Panc1 (cell line): ENCODE results near the gene PLA2G2E. TPM values are rescaled to one million over a fixed set of nuclear protein-coding genes. Genes with fewer than 3 reads are reported as not detected.

Experiments
- ATAC-seq: fragments of 200-7000 bp; cut with Tn5 transposase; 2 replicates; pipeline ENCODE4 v1.9.1; 2020; ENCODE audit warnings: mild to moderate bottlenecking, moderate library complexity
- BruUV-seq: library from RNA; stranded (reverse); fragments of 400-500 nt; replicated peaks from 2 replicates; lab custom pipeline; 2021; lab: Mats Ljungman, UMichigan
- CTCF ChIA-PET: fragments of 300-600 bp; sonication (Branson Sonifier 250); formaldehyde crosslinking; loops from one replicate; lab custom pipeline; 2022; ENCODE audit warnings: antibody characterized with exemption; lab: Charles Lee
- POLR2A ChIA-PET: fragments of 300-600 bp; sonication (Branson Sonifier 250); formaldehyde crosslinking; loops from one replicate; lab custom pipeline; 2022; ENCODE audit warnings: antibody characterized with exemption; lab: Charles Lee
- DNase-seq: peaks from one replicate; pipeline ENCODE4 v3.0.0-alpha.2; 2010; ENCODE audit warnings: low read depth, low spot score
- H3K27ac ChIP-seq: 2 replicates; pipeline ENCODE4 v1.5.1; 2011; ENCODE audit warnings: mild to moderate bottlenecking, low read length, inconsistent platforms
- H3K27me3 ChIP-seq: fragments of 200-500 bp; sonication (Bioruptor generic); 2 replicates; pipeline ENCODE4 v1.6.0; 2014; ENCODE audit warnings: low read length, inconsistent platforms; ENCODE audit not compliant: control insufficient read depth, insufficient read depth
- H3K36me3 ChIP-seq: fragments of 200-500 bp; sonication (Bioruptor generic); 2 replicates; pipeline ENCODE4 v1.5.1; 2014; ENCODE audit warnings: inconsistent platforms, mild to moderate bottlenecking, low read length, moderate library complexity; ENCODE audit not compliant: control insufficient read depth, insufficient read depth
- H3K4me1 ChIP-seq: 2 replicates; pipeline ENCODE4 v1.5.1; 2011; ENCODE audit warnings: inconsistent platforms, mild to moderate bottlenecking, low read length, moderate library complexity; ENCODE audit not compliant: control insufficient read depth, insufficient read depth
- H3K4me3 ChIP-seq, 2 experiments: 2 replicates each; pipeline ENCODE4 v1.5.1; 2011 to 2012; ENCODE audit warnings: low read depth in 2 of 2, low read length in 2 of 2, mild to moderate bottlenecking in 2 of 2, inconsistent platforms in 1 of 2, moderate library complexity in 1 of 2
- H3K9me3 ChIP-seq: fragments of 200-500 bp; sonication (Bioruptor generic); 2 replicates; pipeline ENCODE4 v1.5.1; 2014; ENCODE audit warnings: low read depth, mild to moderate bottlenecking, inconsistent platforms, low read length, moderate library complexity; ENCODE audit not compliant: control insufficient read depth, insufficient read depth
- CTCF ChIP-seq: fragments of 450-650 bp; IDR thresholded peaks from 2 replicates; pipeline ENCODE4 v1.5.1; 2017; ENCODE audit warnings: mild to moderate bottlenecking
- POLR2AphosphoS5 ChIP-seq: IDR thresholded peaks from 2 replicates; pipeline ENCODE4 v1.6.1; 2012; ENCODE audit warnings: mild to moderate bottlenecking, low read depth, low read length, moderate library complexity
- REST ChIP-seq, 2 experiments: IDR thresholded peaks; 2 replicates each; pipeline ENCODE4 v1.6.1; 2011 to 2012; ENCODE audit warnings: low read depth in 2 of 2, control low read depth in 1 of 2, low read length in 1 of 2, mild to moderate bottlenecking in 1 of 2, moderate library complexity in 1 of 2; ENCODE audit not compliant: insufficient read depth in 1 of 2
- SIN3A ChIP-seq: IDR thresholded peaks from 2 replicates; pipeline ENCODE4 v1.6.1; 2012; ENCODE audit warnings: low read depth, mild to moderate bottlenecking, low read length, moderate library complexity, borderline replicate concordance; ENCODE audit not compliant: insufficient read depth
- TCF7L2 ChIP-seq: IDR thresholded peaks from 2 replicates; pipeline ENCODE4 v1.6.1; 2011; ENCODE audit warnings: mild to moderate bottlenecking, low read depth, low read length, inconsistent platforms
- in situ Hi-C: cut with HindIII; loops from 2 replicates; pipeline ENCODE4 v1.10.0; 2016; ENCODE audit warnings: low sequenced_read_pairs, low pct_unique_long_range_greater_than_20kb
- intact Hi-C: fragments of 100-400 bp; cut with micrococcal nuclease; formaldehyde crosslinking; loops from one replicate; pipeline ENCODE4 v1.10.0; 2022; ENCODE audit not compliant: unreplicated experiment
- total RNA-seq: library from RNA; stranded (reverse); gene quantifications from one replicate; pipeline ENCODE4 v1.2.1, GENCODE V29; 2021; ENCODE audit not compliant: unreplicated experiment

The PLA2G2E gene
- total RNA-seq, 1 experiment from 2014 or later = not detected

- Histone ChIP-seq H3K36me3 (no peaks in the 10 kb centered on the region), H3K4me3 (no peak overlapping the region), H3K4me1 (no peaks in the 10 kb centered on the region), H3K27ac (no peak overlapping the region), H3K27me3 (peaks cover 12% of the 10 kb centered on the region), H3K9me3 (no peaks in the 10 kb centered on the region)
- intact Hi-C loops = no loop called here
- TF ChIP-seq SIN3A (no peak), TCF7L2 (no peak)
- ATAC-seq (no peak), DNase-seq (no peak)
- BruUV-seq = no TSS peak
- in situ Hi-C loops = no loop called here
- ChIA-PET POLR2A (no interaction called here), CTCF (no interaction called here)
Observed at GRCh38 chr1:19969898-19970660, 46.7 kb upstream of the PLA2G2E start.

- DNase-seq (no peak), ATAC-seq (no peak)
- peaks cover 17% of the 10 kb centered on the region; the same call in 1 of the 2 replicates for H3K27me3 ChIP-seq
- H3K4me1 ChIP-seq = no peaks in the 10 kb centered on the region
- ChIA-PET CTCF (no interaction called here), POLR2A (no interaction called here)
- H3K27ac ChIP-seq = no peak overlapping the region
- in situ Hi-C loops = no loop called here
- no peak overlapping the region for H3K4me3 ChIP-seq
- TF ChIP-seq SIN3A (no peak), POLR2AphosphoS5 (no peak), TCF7L2 (no peak), CTCF (no peak), REST (IDR thresholded peaks at IDR 0.05; ENCODE audit: insufficient read depth in 1 of 2, low read depth in 2 of 2, low read length in 1 of 2) (no peak)
- H3K9me3 ChIP-seq = no peaks in the 10 kb centered on the region
- H3K36me3 ChIP-seq = no peaks in the 10 kb centered on the region
- BruUV-seq = no TSS peak
- intact Hi-C loops = no loop called here
Observed at GRCh38 chr1:19967808-19968207, 44.4 kb upstream of the PLA2G2E start.

- BruUV-seq = no TSS peak
- Histone ChIP-seq H3K4me1 (no peaks in the 10 kb centered on the region), H3K36me3 (no peaks in the 10 kb centered on the region), H3K27me3 (peaks cover 15% of the 10 kb centered on the region), H3K4me3 (no peak overlapping the region), H3K27ac (no peak overlapping the region), H3K9me3 (no peaks in the 10 kb centered on the region)
- intact Hi-C loops = no loop called here
- no peak for ATAC-seq
- ChIA-PET CTCF (no interaction called here), POLR2A (no interaction called here)
- in situ Hi-C loops = no loop called here
- no peak for DNase-seq
- TF ChIP-seq POLR2AphosphoS5 = no peak
- no peak for TF ChIP-seq CTCF
- TF ChIP-seq REST (IDR thresholded peaks at IDR 0.05; ENCODE audit: insufficient read depth in 1 of 2, low read depth in 2 of 2, low read length in 1 of 2) = no peak
- TF ChIP-seq SIN3A = no peak
- TF ChIP-seq TCF7L2 = no peak
Observed at GRCh38 chr1:19964542-19964941, 41.1 kb upstream of the PLA2G2E start.
